Fibroblast of lung (primary cell): ENCODE results near the gene LARP6. TPM values are rescaled to one million over a fixed set of nuclear protein-coding genes. Genes with fewer than 3 reads are reported as not detected.
A peak's percentile ranks its signal among the peaks of the same experiment; 100 is the strongest.
"Not testable (repeated sequence)": the region's sequence is repeated elsewhere in the genome, so short reads cannot be mapped to it uniquely, and the experiment has no call there.

Experiments used
- DNase-seq, 2 donors: peaks; one replicate each; pipeline versions ENCODE4 v3.0.0 to v3.0.0-alpha.2; 2010; ENCODE audit warnings: low read depth in 2 of 2
- H2AFZ ChIP-seq: 2 replicates; pipeline ENCODE4 v1.5.1; 2012; ENCODE audit warnings: low read length, control low read depth, inconsistent platforms
- H3K27ac ChIP-seq: 2 replicates; pipeline ENCODE4 v1.5.1; 2011; ENCODE audit warnings: low read length, control low read depth; ENCODE audit not compliant: insufficient read depth
- H3K27me3 ChIP-seq: 2 replicates; pipeline ENCODE4 v1.5.1; 2011; ENCODE audit warnings: mild to moderate bottlenecking, low read length; ENCODE audit not compliant: control insufficient read depth, insufficient read depth
- H3K36me3 ChIP-seq: 2 replicates; pipeline ENCODE4 v1.5.1; 2011; ENCODE audit warnings: low read length; ENCODE audit not compliant: control insufficient read depth, insufficient read depth
- H3K4me1 ChIP-seq: 2 replicates; pipeline ENCODE4 v1.5.1; 2011; ENCODE audit warnings: low read length; ENCODE audit not compliant: control insufficient read depth, insufficient read depth; ENCODE audit errors: extremely low read depth
- H3K4me2 ChIP-seq: 2 replicates; pipeline ENCODE4 v1.5.1; 2011; ENCODE audit warnings: low read length, control low read depth; ENCODE audit not compliant: insufficient read depth; ENCODE audit errors: extremely low read depth
- H3K4me3 ChIP-seq, 4 experiments: fragments of 200-600 bp in 1 of 4; sonication (generic) in 1 of 4; replicated peaks in 1 of 4; 2 replicates each; pipeline ENCODE4 v1.5.1; 2011 to 2016; ENCODE audit warnings: low read length in 4 of 4, low read depth in 3 of 4, mild to moderate bottlenecking in 3 of 4, control low read depth in 2 of 4, inconsistent platforms in 1 of 4, mixed read lengths in 1 of 4; ENCODE audit not compliant: insufficient read depth in 1 of 4; ENCODE audit errors: control extremely low read depth in 1 of 4
- H3K79me2 ChIP-seq: 2 replicates; pipeline ENCODE4 v1.5.1; 2012; ENCODE audit warnings: mild to moderate bottlenecking, low read length, inconsistent platforms; ENCODE audit not compliant: control insufficient read depth, insufficient read depth
- H3K9ac ChIP-seq: 2 replicates; pipeline ENCODE4 v1.5.1; 2011; ENCODE audit warnings: mild to moderate bottlenecking, low read length, control low read depth; ENCODE audit not compliant: insufficient read depth
- H3K9me3 ChIP-seq: 2 replicates; pipeline ENCODE4 v1.5.1; 2012; ENCODE audit warnings: low read depth, low read length; ENCODE audit not compliant: control insufficient read depth, insufficient read depth
- H4K20me1 ChIP-seq: 2 replicates; pipeline ENCODE4 v1.5.1; 2011; ENCODE audit warnings: low read length; ENCODE audit not compliant: control insufficient read depth, insufficient read depth; ENCODE audit errors: extremely low read depth
- EZH2 ChIP-seq: IDR thresholded peaks from 2 replicates; pipeline ENCODE4 v1.5.1; 2012; ENCODE audit warnings: low read length, control low read depth, mild to moderate bottlenecking; ENCODE audit errors: missing control alignments
- polyA plus RNA-seq, 2 donors: library from polyadenylated mRNA; depleted of rRNA in 1 of 2; stranded (reverse) in 1 of 2; unstranded in 1 of 2; fragments of >200 nt; gene quantifications; 2 replicates each; pipeline ENCODE4 v1.2.1, GENCODE V29; 2011 to 2012; ENCODE audit warnings: missing spikeins in 1 of 2
- total RNA-seq: library from RNA; depleted of rRNA; stranded (reverse); fragments of >200 nt; gene quantifications from 2 replicates; pipeline ENCODE4 v1.2.1, GENCODE V29; 2014
- TF ChIP-seq, protein P1 (sequence below), 2 donors: IDR thresholded peaks in 1 of 2; conservative IDR thresholded peaks in 1 of 2; 1 replicate in 1 of 2; 2 replicates in 1 of 2; pipeline ENCODE4 v1.5.1; 2011 to 2012; ENCODE audit warnings: low read length in 2 of 2, control low read depth in 1 of 2, inconsistent platforms in 1 of 2, low read depth in 1 of 2, mild to moderate bottlenecking in 1 of 2

The LARP6 gene
- total and polyA plus RNA-seq, 2 donors (not counting 1 experiment from before 2014, with no cell fraction given) = 108 to 160 TPM

- no peak for DNase-seq
- H3K27me3 ChIP-seq = no peaks in the 10 kb centered on the region
- H2AFZ ChIP-seq = peak overlapping the region; percentile 31
- no peak overlapping the region for H3K9ac ChIP-seq
- H3K9me3 ChIP-seq = no peaks in the 10 kb centered on the region
- H3K4me1 ChIP-seq = no peaks in the 10 kb centered on the region
- H4K20me1 ChIP-seq = no peaks in the 10 kb centered on the region
- no peak overlapping the region for H3K27ac ChIP-seq
- H3K4me3 ChIP-seq = no peak overlapping the region
- TF ChIP-seq, protein P1, sequence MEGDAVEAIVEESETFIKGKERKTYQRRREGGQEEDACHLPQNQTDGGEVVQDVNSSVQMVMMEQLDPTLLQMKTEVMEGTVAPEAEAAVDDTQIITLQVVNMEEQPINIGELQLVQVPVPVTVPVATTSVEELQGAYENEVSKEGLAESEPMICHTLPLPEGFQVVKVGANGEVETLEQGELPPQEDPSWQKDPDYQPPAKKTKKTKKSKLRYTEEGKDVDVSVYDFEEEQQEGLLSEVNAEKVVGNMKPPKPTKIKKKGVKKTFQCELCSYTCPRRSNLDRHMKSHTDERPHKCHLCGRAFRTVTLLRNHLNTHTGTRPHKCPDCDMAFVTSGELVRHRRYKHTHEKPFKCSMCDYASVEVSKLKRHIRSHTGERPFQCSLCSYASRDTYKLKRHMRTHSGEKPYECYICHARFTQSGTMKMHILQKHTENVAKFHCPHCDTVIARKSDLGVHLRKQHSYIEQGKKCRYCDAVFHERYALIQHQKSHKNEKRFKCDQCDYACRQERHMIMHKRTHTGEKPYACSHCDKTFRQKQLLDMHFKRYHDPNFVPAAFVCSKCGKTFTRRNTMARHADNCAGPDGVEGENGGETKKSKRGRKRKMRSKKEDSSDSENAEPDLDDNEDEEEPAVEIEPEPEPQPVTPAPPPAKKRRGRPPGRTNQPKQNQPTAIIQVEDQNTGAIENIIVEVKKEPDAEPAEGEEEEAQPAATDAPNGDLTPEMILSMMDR (conservative IDR thresholded peaks at IDR 0.05 in 1 of 2, IDR thresholded peaks at IDR 0.05 in 1 of 2; ENCODE audit: low read depth in 1 of 2, low read length in 2 of 2) = no peak
- TF ChIP-seq EZH2 = no peak
- H3K36me3 ChIP-seq = no peaks in the 10 kb centered on the region
- H3K4me2 ChIP-seq = no peak overlapping the region
- H3K79me2 ChIP-seq = no peaks in the 10 kb centered on the region
These were observed 36.7 kb downstream of the LARP6 start for GRCh38 chr15:70817266-70817665.

- DNase-seq = no peak
- no peaks in the 10 kb centered on the region for H3K27me3 ChIP-seq
These were observed 38.4 kb downstream of the LARP6 start for GRCh38 chr15:70815604-70816003.

GRCh38 chr15:70815011-70815410, 38.9 kb downstream of the LARP6 start:
- H3K4me2 ChIP-seq, H3K27ac ChIP-seq, H3K36me3 ChIP-seq, H4K20me1 ChIP-seq, H3K27me3 ChIP-seq, H3K4me1 ChIP-seq, H2AFZ ChIP-seq, H3K9ac ChIP-seq, H3K79me2 ChIP-seq, DNase-seq, H3K9me3 ChIP-seq, H3K4me3 ChIP-seq: not testable (repeated sequence)

More at GRCh38 chr15:70815604-70816003, 38.4 kb downstream of the LARP6 start:
- Histone ChIP-seq H3K9me3 (no peaks in the 10 kb centered on the region), H2AFZ (no peak overlapping the region), H4K20me1 (no peaks in the 10 kb centered on the region), H3K36me3 (no peaks in the 10 kb centered on the region), H3K4me1 (peaks cover 5% of the 10 kb centered on the region), H3K4me2 (no peak overlapping the region), H3K4me3 (no peak overlapping the region), H3K9ac (no peak overlapping the region), H3K27ac (no peak overlapping the region), H3K79me2 (no peaks in the 10 kb centered on the region)
- TF ChIP-seq, protein P1 (conservative IDR thresholded peaks at IDR 0.05 in 1 of 2, IDR thresholded peaks at IDR 0.05 in 1 of 2; ENCODE audit: low read depth in 1 of 2, low read length in 2 of 2) = no peak
